HG02610 (cell line): ENCODE measurements around the gene AUH.
"Not testable (repeated sequence)": the region's sequence is repeated elsewhere in the genome, so short reads cannot be mapped to it uniquely, and the experiment has no call there.

Experiments used
- ATAC-seq: cut with Tn5 transposase; IDR thresholded peaks from one replicate; pipeline ENCODE4 v1.9.1; 2021; ENCODE audit warnings: mild to moderate bottlenecking, moderate library complexity; ENCODE audit not compliant: unreplicated experiment

AUH gene

DNA sequence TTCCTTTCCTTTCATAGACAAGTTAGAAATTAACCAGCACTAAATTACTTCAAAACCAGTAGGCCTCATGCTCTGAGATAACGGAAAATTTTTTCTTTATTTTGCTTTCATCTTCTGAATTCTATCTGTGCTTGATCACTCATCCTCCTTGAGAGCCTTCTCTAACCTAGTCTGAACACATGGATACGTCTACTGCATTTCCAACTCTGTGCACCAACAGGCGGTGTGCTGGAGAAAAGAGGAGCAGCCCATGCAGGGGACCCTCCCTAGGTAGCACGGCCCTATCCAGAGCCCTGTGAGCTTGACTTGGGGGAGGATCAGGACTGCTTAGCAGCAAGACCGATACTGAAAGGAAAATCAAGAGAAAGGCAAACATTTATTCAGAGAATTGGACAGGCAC lies 149.8 kb downstream of the AUH start:
- no peak for ATAC-seq

DNA sequence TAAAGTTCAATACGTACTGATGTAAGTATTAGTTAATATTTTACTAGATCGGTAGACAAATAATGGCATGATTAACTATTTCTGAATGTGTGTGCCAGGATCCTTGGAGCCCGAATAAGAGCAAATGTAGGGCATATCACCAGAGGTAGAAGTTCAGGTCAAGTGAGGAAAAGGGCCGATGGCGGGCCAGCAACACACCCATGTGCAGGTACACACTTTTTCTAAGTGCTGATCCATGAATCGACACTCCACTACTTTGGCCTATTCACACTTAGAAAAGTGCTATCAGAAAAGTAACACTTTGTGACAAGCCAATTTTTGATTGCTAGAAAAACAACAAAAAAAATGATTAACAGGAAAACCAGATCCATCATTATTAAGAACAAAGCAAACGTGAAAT lies 150.3 kb downstream of the AUH start:
- no peak for ATAC-seq

DNA sequence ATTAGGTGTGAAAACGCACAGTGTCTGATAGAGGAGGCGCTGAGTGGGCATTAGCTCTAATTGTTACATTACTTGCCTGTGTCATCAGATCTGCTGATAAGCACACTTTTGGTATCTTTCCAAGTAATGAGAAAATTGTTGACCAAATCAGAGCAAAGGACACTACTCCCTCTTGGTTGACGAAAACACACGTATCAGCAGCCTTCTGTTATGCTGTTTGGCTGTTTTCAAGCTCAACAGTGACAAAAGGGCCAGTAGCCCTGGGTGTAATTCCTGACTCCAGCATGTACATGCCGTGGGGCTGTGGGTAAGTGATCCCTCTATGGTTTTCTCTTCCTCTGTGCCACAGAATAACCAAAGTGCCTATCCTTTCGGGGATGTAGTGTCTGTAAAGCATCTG lies 151.4 kb downstream of the AUH start:
- ATAC-seq, result no peak

DNA sequence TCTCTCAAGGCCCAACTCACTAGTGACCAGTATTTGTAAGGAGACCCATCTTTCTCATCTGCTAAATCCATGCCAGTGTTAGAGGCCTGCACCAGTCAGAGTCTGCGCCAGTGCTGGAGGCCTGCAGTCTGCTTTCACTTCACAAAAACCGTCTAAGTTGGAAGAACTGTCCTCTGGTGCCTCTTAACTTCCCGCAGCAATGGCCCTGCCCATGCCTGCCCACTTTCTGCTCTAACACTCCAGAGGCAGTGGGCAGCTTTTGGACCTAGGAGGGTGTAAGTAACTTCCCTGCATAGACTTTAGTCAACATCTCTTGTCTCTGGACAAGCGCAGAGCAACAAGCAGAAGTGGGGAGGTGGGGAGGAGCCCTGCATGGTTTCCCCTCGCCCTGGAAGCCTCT lies 152.9 kb downstream of the AUH start:
- no peak for ATAC-seq

DNA sequence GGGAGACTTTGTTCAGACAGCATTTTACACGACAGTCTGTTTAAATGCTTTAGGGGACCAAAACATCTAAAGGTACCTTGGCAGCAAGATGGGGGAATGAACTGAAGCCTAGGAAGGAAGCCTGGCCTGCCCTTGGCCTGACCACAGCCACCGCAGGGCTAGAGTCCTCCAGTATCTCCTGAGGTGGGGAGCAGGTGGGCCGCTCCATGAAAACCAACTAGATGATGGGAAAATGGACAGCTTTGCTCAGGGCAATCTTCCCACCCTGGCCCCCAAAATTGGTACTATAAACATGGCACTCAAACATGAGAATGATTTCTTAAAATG lies 153.3 kb downstream of the AUH start:
- no peak for ATAC-seq

DNA sequence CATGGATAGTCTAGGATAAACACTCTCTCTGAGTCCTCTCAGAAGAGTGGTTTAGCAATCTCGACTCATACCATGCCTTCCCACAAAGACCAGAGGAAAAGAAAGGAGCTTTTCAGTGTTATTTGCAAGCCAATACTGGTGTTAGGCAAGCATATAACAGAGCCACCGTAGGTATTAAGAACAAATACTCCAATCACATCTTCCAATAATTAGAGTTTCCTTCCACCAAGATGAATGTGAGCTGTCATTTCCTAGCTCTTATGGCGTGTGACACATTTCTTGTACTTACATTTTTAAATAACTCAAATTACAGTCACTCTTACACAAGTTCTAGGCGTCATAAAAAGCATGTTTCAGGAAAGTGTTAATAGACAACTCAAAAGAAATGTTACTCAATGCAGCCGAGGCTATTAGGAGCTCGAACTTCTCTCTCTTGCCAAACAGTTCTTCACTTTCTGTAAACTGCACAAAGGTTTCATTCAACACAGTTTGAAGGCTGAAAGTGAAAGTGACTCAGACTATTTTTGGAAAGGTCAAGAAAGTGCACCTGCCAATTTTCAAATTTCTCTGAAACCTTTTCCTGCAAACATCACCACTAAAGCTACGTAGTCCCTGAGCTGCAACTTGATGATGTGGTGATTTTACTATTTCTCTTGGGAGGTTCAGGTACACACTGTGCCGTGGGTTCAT lies 153.8 kb downstream of the AUH start:
- peak; percentile 80 for ATAC-seq

DNA sequence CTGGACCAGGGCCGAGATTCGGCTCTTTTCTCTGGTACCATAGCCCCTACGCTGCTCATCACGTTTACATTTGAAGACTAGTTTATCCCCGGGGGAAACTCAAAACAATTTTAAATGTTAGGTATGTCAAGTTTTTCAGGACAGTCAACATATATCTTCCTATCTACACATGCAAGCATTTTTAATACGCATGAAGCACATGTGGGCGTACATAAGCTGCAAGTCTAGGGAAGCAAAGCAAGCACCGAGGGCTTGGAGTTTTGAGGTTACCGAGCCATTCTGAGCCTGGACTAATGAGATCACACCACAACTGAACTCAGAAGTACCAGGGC lies 154.4 kb downstream of the AUH start:
- no peak for ATAC-seq

DNA sequence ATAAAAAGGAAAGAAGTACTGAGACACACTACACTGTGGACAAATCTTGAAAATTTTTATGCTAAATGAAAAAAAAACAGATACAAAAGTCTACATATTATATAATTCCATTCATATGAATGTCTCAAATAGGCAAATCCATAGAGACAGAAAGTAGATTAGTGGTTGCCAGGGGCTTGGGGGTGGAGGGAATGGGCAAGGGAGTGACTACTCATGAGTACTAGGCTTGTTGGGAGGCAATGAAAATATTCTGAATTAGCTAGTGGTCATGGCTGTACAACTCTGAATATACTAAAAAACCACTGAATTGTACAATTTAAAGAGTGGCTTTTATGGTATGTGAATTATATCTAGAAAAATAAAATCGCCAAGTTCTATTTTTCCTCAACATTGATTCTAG lies 154.9 kb downstream of the AUH start:
- ATAC-seq, result no peak

DNA sequence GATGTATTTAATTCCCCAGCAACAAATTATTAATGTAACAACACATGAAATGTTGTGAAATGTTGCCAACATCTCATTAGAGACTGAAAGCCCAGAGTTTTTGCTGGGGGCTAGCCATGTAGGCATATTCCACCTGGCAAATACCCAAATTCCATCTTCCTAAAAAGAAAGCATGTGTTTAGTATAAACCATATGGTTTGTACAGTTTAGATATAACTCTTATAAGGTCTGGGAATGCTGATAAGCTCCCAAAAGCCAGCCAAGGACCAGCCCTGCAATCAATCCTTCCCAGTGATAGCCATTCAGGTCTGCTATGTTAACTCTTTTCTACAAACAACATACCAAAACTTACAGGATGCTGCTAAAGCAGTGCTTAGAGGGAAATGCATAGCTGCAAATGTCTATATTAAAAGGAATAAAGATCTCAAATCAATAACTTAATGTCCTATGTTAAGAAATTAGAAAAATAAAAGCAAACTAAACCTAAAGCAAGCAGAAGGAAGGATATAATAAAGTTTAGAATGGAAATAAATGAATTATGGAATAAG lies 158.9 kb downstream of the AUH start:
- no peak for ATAC-seq

DNA sequence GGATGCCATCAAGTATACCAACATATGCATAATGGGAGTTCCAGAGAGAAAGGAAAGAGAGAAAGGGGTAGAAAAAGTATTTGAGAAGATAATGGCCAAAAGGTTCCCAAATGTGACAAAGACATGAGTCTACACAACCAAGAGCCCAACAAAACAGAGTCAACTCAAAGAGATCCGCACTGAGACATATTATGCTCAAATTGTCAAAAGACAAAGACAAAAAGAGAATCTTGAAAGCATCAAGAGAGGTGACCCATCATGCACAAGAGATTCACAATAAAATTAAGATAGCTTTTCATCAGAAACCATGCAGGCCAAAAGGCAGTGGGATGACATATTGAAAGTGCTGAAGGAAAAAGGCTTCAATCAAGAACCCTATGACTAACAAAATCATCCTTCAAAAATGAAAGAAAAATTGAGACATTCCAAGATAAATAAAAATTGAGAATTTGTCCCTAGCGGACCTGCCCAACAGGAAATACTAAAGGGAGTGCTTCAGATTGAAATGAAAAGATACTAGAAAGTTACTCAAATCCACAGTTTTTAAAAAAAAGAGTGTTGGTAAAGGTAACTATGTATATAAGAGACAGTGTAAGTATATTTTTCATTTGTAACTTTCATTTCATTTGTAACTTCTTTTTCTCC lies 160.9 kb downstream of the AUH start:
- ATAC-seq, result no peak

DNA sequence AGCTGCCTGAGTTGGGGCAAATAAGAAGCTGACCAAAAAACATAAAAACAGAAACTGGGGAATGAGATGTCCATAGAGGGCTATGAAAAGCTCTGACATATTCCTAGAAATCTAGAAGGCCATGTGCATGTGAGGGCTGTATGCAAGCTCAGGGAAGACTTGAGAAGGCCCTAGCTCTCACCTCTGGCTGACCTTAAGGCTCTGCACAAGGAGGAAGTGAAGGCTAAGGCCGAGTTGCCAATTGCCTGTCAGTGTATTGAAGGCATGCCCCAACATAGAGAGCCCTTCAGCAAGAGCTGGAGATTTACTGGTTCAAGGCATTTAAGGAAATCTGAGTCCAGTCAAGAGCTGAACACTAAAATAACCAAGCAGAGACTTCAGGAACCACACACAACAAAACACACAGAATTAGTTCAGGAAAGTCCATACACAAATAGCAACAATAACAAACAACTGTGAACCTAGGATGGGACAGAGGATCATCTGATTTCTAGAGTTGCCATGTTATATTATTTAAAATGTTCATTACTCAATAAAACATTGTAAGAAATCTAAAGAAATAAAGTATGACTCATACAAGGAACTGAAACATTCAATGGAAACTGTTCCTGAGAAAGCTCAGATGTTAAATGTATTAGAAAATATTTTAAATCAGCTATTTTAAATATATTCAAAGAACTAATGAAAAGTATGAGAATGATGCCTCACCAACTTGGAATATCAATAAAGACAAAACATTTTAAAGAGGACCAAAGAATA lies 161.8 kb downstream of the AUH start:
- ATAC-seq, result no peak

DNA sequence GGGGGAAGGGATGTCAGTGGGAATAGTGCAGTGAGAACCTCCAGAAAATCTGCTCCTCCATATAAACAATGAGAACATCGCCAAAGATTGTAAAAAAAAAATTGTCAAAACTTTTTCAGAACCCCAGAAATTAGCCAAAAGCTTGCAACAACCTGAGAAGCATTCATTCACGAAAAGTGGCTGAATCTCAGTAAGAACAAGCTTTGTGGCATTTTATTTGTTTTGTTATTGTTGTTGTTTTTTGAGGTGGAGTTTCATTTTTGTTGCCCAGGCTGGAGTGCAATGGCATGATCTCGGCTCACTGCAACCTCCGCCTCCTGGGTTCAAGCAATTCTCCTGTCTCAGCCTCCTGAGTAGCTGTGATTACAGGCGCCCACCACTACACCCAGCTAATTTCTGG lies 162.8 kb downstream of the AUH start:
- ATAC-seq, result not testable (repeated sequence)

DNA sequence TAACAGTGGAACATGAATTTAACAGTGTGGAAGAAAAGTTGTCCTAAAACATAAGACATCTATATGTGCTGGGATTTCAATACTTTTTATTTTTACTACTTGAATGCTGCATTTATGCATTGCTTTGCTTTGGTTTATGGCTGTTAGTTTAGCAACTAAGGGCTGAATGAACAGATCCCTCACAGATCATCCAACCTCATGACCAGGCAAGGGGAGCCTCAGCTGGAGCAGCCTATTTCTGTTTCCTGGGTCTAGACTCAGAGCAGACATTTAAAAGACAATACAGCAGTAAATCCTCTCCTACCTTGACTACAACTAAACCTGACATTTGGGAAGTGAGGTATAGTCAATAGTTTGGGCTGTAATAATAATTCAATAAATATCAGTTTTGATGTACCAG lies 163.3 kb downstream of the AUH start:
- no peak for ATAC-seq

DNA sequence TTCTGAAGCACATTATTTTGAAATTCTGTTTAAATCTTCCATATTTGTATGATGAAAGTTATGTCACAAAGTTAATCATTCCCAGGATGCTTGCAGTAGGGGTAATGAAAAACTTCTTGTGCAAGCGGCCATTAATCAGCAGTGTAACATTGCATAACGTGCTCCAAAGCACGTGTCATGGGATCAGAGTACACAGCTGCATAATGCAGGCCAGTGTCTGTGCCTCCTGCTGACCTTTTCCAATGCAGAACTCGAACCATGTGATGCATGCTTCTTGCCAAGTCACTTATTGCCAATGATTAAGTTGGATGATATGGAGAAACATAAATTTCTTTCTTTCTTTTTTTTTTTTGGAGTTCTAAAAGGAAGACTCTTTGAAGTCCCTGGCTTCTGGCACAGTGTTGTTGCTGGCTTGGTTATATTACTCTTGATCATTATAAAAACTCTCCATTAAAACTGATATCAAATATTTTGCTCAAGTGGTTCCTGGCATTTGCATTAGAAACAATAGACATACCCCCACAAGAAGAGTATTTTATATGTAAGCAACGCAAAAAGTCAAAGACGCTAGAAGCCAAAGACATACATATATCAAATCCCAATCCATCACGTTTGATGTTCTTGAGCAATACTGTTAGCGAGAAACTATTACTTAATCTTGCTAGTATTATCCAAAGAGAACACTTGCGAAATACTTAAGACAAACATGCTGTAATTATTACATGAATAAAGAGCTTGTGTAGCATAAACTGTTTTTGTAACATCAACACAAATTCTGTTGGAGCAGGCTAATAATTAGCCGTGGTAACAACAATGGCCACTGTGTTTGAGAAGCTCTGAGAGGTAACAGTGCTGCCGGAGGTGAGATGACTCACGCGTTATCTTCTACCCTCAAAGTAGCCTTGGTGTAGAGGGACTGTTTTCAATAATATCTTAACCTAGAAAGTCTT lies 164.2 kb downstream of the AUH start:
- no peak for ATAC-seq

DNA sequence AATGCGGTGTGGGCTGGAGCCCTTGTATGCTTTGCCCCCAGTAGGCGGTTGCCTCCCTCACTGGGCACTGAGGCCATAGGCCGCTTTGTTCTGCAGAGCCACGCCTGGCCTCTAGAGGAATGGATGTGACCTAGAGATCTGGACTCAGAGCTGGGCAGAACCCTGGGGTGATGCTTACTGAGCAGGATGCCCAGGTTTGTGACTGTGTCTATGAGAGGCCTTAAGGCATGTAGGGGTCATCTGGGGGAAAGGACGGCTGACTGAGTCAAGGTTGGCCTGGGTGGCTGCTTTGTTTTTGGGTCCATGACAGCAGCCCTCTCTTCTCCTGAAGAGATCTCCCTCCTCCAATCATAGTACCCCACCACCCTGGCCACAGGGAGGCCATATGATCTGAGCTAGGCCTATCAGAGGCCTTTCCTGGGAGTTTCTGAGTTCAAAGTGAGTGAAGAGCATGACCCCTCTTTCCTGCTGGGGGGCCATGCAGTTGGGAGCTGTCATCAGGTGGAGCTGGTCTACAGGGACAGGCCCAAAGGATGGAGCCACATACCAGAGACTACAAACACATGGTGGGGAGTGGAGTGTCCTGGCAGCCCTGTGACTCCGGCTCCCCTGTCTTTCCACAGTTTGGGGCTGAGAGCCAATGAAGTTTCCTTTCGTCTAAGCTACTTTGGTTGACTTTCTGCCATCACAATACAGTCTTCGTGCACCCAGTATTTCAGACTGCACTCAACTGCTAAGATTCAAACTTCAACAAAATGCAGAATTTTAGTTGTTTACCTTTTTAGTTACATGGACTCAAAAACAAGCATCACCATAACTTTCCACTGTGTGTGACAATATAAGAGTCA lies 165.4 kb downstream of the AUH start:
- no peak for ATAC-seq

DNA sequence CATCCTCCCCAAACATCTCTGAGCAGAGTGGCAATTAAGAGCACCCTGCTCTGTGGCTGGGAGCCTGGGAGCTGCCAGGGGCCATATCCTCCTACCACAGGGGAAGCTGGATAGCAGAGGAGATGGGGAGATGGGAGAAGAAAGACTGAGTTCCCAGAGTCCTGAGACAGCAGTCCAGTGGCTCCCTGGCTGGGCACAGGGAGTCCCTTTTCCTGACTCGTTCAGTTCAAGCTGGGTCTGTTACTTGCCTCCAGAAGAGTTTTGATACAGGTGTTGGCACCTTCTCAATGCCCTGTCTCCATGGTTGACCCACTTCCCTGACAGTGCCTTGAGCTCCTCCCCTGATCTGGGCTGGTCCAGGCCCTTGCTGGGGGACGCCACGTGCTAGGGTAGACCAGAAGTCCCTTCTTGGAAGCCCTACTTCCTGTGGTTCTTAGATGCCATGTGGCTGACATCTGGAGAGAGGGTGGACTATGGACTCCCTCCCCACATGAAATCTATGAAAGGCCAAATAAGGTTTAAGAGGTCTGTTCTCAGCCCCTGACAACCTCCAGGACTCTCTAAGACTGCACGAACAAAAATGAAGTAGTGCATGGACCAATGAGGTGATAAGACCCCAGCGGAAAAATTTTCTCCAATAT lies 166.2 kb downstream of the AUH start:
- no peak for ATAC-seq

DNA sequence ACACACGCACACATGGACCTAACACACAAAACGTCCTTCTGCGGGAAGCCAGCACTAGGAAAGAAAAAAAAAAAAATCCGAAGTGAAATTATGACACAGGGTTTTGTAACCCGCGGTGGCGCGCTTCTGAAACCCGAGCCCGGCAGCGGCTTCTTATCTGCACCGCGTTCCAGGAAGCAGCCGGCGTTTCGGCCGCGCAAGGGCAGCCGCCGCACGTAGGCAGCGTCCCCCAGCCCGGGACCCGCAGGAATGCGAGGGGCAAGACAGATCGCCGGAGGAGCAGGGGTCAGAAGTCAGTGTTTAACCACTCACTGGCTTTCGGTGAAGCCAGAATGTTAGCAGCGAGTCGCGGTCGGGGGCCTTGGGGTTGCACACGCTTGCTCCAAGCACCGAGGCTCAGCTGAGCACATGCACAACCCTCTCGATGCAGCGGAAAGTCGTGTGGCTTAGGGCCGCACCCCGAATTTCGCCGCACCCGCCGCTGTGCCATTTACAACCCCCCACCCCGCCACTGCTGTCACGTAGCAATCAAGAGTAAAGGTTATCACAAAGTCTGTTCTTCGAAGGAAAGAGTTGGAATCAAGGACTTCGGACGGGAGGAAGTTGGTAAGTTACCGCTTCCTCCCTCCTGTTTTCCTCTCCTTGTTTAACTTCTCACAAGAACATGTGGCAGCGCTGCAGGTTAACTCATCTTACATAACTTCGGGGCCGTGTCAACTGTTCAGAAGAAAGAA lies 167.9 kb downstream of the AUH start:
- ATAC-seq, result peak; percentile 42

DNA sequence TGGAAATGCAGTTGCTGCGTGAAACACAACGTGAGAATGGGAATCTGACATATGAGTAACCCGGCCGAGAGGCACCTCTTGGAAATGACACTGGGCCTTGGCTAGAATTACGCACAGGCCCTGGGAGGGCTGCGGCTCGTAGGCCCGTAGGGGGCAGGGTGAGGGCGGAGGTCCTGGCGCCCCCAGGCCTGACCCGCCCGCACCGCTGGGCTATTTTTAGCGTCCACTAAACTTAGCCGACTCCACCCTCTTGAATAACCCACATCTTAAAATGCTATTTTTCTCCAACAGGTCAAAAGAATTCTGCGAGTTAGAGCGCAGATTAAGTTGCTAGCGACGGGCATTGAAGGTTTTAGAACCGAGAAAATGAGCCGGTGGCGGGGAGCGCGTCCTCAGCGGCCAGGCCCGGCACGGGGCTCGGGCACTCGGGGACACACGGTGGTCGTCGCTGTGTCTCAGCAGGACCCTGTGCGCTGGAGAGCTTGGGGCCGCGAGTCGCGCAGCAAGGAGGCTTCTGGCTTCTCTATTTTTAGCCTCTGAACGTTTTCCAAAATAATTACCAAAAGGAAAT lies 168.5 kb downstream of the AUH start:
- no peak for ATAC-seq
